ENCODE data around the gene ATPAF1. TPM values are rescaled to one million over a fixed set of nuclear protein-coding genes. Genes with fewer than 3 reads are reported as not detected.

Gene ATPAF1
- total and polyA plus RNA-seq, 9 of the 15 experiments (the other 6 are each of a cell fraction or from before 2014, with no cell fraction given) = 6.3 to 56.2 (median 27.4) TPM

DNA sequence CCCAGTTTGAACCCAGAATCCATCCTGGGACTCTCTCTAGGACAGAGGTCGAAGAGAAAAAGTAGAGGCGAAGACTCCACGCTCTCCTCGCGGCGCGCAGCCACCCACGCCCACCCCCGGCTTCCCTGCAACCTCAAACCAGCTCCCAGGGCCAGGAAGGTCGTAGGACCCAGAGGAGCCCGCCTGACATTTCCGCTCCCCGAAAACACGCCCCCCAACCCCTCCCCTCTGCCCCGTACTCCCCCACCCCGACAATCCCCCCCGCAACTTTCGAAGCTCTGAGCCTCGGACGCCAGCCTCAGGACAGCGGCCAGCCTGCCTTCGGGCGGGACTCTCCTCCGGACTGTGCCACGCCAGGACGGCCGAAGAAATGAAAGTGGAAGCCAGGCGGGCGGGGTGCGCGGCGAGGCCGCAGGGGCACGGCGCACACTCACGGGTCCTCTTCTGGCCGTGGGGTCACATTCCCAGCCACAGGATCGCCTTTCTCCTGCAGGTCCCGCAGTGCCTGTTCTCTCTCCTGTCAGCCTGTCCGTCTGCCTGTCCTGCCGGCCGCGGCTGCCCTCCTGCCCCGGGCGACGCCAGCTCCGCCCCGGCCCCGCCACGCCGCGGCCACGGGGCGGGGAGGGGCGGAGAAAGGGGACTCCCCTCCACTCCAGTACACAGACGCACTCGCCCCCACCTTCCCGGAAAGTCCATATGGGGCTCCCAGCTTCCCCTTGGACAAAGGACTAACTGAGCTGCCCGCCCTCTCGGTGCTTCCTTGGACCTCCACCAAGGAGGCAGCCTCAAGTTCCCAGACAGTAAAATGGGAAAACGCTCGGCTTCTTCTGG lies 51.7 kb downstream of the ATPAF1 start, which contains the start of gene MOB3C (continued):
- TF ChIP-seq ZBTB7A (IDR thresholded peaks at IDR 0.05; ENCODE audit: borderline replicate concordance, control insufficient read depth, low read depth, low read length) (peak; percentile 43; the same call in 1 of the 2 replicates), ZNF778 (CRISPR knock-in tag; IDR thresholded peaks at IDR 0.05) (no peak), ZNF347 (CRISPR knock-in tag; IDR thresholded peaks at IDR 0.05; ENCODE audit: low read depth) (no peak), HOXB6 (CRISPR knock-in tag; IDR thresholded peaks at IDR 0.05; ENCODE audit: borderline replicate concordance) (no peak), GTF3C2 (IDR thresholded peaks at IDR 0.05; ENCODE audit: borderline replicate concordance, extremely low read depth, insufficient read length) (no peak), EP400 (IDR thresholded peaks at IDR 0.05) (peak; percentile 12; the same call in 1 of the 2 replicates), SMARCE1 (IDR thresholded peaks at IDR 0.05) (no peak), DPF2 (IDR thresholded peaks at IDR 0.05) (peak; percentile 42; the same call in 1 of the 2 replicates), SRSF9 (IDR thresholded peaks at IDR 0.05; ENCODE audit: borderline replicate concordance, low read depth, low read length) (no peak), PHF20 (IDR thresholded peaks at IDR 0.05; ENCODE audit: partially characterized antibody) (peak; percentile 45), ATF2 (CRISPR knock-in tag; IDR thresholded peaks at IDR 0.05) (no peak), MYC (IDR thresholded peaks at IDR 0.05; ENCODE audit: low read depth, low read length) (peak; percentile 80), MYC (CRISPR knock-in tag; IDR thresholded peaks at IDR 0.05; ENCODE audit: borderline replicate concordance, low read depth) (no peak), BRD4 (IDR thresholded peaks at IDR 0.05) (no peak)
- TF ChIP-seq, protein P1, sequence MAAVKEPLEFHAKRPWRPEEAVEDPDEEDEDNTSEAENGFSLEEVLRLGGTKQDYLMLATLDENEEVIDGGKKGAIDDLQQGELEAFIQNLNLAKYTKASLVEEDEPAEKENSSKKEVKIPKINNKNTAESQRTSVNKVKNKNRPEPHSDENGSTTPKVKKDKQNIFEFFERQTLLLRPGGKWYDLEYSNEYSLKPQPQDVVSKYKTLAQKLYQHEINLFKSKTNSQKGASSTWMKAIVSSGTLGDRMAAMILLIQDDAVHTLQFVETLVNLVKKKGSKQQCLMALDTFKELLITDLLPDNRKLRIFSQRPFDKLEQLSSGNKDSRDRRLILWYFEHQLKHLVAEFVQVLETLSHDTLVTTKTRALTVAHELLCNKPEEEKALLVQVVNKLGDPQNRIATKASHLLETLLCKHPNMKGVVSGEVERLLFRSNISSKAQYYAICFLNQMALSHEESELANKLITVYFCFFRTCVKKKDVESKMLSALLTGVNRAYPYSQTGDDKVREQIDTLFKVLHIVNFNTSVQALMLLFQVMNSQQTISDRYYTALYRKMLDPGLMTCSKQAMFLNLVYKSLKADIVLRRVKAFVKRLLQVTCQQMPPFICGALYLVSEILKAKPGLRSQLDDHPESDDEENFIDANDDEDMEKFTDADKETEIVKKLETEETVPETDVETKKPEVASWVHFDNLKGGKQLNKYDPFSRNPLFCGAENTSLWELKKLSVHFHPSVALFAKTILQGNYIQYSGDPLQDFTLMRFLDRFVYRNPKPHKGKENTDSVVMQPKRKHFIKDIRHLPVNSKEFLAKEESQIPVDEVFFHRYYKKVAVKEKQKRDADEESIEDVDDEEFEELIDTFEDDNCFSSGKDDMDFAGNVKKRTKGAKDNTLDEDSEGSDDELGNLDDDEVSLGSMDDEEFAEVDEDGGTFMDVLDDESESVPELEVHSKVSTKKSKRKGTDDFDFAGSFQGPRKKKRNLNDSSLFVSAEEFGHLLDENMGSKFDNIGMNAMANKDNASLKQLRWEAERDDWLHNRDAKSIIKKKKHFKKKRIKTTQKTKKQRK (IDR thresholded peaks at IDR 0.05; ENCODE audit: borderline replicate concordance, low read depth, low read length) = no peak
- TF ChIP-seq, protein P2, sequence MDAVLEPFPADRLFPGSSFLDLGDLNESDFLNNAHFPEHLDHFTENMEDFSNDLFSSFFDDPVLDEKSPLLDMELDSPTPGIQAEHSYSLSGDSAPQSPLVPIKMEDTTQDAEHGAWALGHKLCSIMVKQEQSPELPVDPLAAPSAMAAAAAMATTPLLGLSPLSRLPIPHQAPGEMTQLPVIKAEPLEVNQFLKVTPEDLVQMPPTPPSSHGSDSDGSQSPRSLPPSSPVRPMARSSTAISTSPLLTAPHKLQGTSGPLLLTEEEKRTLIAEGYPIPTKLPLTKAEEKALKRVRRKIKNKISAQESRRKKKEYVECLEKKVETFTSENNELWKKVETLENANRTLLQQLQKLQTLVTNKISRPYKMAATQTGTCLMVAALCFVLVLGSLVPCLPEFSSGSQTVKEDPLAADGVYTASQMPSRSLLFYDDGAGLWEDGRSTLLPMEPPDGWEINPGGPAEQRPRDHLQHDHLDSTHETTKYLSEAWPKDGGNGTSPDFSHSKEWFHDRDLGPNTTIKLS (IDR thresholded peaks at IDR 0.05; ENCODE audit: borderline replicate concordance, low read depth) = peak; percentile 74

Measured in K562 (cell line).